ENCODE data around the gene ITSN1.

The ITSN1 gene

GRCh38 chr21:33731447-33731846 lies 89.1 kb downstream of the ITSN1 start:
- no peak for DNase-seq (ENCODE audit: low read depth)

- no peak for DNase-seq (ENCODE audit: low read depth)
Observed at GRCh38 chr21:33732038-33732437, 89.7 kb downstream of the ITSN1 start.

GRCh38 chr21:33733601-33734000 lies 91.3 kb downstream of the ITSN1 start:
- no peak for DNase-seq (ENCODE audit: low read depth)

- no peak for DNase-seq (ENCODE audit: low read depth)
Observed at GRCh38 chr21:33734291-33734690, 92.0 kb downstream of the ITSN1 start.

GRCh38 chr21:33734818-33735217 lies 92.5 kb downstream of the ITSN1 start:
- no peak for DNase-seq (ENCODE audit: low read depth)

GRCh38 chr21:33736569-33736968 lies 94.3 kb downstream of the ITSN1 start:
- DNase-seq (ENCODE audit: low read depth) = no peak

- no peak for DNase-seq (ENCODE audit: low read depth)
Observed at GRCh38 chr21:33739701-33740100, 97.4 kb downstream of the ITSN1 start.

- no peak for DNase-seq (ENCODE audit: low read depth)
Observed at GRCh38 chr21:33747420-33747819, 105.1 kb downstream of the ITSN1 start.

GRCh38 chr21:33748903-33749302 lies 106.6 kb downstream of the ITSN1 start:
- no peak for DNase-seq (ENCODE audit: low read depth)

GRCh38 chr21:33750017-33750416 lies 107.7 kb downstream of the ITSN1 start:
- no peak for DNase-seq (ENCODE audit: low read depth)

GRCh38 chr21:33751120-33751519 lies 108.8 kb downstream of the ITSN1 start:
- no peak for DNase-seq (ENCODE audit: low read depth)

- no peak for DNase-seq (ENCODE audit: low read depth)
Observed at GRCh38 chr21:33751533-33751932, 109.2 kb downstream of the ITSN1 start.

- no peak for DNase-seq (ENCODE audit: low read depth)
Observed at GRCh38 chr21:33752260-33752659, 110.0 kb downstream of the ITSN1 start.

GRCh38 chr21:33753886-33754285 lies 111.6 kb downstream of the ITSN1 start:
- no peak for DNase-seq (ENCODE audit: low read depth)

GRCh38 chr21:33754481-33754880 lies 112.2 kb downstream of the ITSN1 start:
- no peak for DNase-seq (ENCODE audit: low read depth)

GRCh38 chr21:33755354-33755753 lies 113.1 kb downstream of the ITSN1 start:
- no peak for DNase-seq (ENCODE audit: low read depth)

- DNase-seq (ENCODE audit: low read depth) = no peak
Observed at GRCh38 chr21:33760641-33761440, 118.5 kb downstream of the ITSN1 start.

GRCh38 chr21:33761441-33762036 lies 119.2 kb downstream of the ITSN1 start:
- no peak for DNase-seq (ENCODE audit: low read depth)

GRCh38 chr21:33762803-33763581 lies 120.7 kb downstream of the ITSN1 start:
- DNase-seq (ENCODE audit: low read depth) = no peak

GRCh38 chr21:33763582-33763899 lies 121.2 kb downstream of the ITSN1 start:
- no peak for DNase-seq (ENCODE audit: low read depth)

GRCh38 chr21:33767236-33767635 lies 124.9 kb downstream of the ITSN1 start:
- no peak for DNase-seq (ENCODE audit: low read depth)

- no peak for DNase-seq (ENCODE audit: low read depth)
Observed at GRCh38 chr21:33767960-33768359, 125.7 kb downstream of the ITSN1 start.

GRCh38 chr21:33769057-33769456 lies 126.8 kb downstream of the ITSN1 start:
- no peak for DNase-seq (ENCODE audit: low read depth)

Data from activated T-cell treated with anti-CD3 and anti-CD28 coated beads for 1 hour (primary cell).